SK-N-SH treated with all-trans-retinoic acid at 6 μM for 48 hours (cell line): ENCODE measurements around the gene OXCT1.

Experiments
- PATZ1 ChIP-seq: fragments of 250-450 bp; sonication (Bioruptor Pico); IDR thresholded peaks from 2 replicates; pipeline ENCODE4 v1.8.0; 2020; ENCODE audit warnings: mild to moderate bottlenecking, moderate library complexity, borderline replicate concordance
- SNAI2 ChIP-seq: fragments of 250-450 bp; sonication (Bioruptor Pico); IDR thresholded peaks from 2 replicates; pipeline ENCODE4 v1.5.0; 2020; ENCODE audit warnings: mild to moderate bottlenecking, moderate library complexity
- TOX ChIP-seq: fragments of 250-450 bp; sonication (Bioruptor Pico); IDR thresholded peaks from 2 replicates; pipeline ENCODE4 v1.8.0; 2021; ENCODE audit warnings: mild to moderate bottlenecking, moderate library complexity, borderline replicate concordance

DNA sequence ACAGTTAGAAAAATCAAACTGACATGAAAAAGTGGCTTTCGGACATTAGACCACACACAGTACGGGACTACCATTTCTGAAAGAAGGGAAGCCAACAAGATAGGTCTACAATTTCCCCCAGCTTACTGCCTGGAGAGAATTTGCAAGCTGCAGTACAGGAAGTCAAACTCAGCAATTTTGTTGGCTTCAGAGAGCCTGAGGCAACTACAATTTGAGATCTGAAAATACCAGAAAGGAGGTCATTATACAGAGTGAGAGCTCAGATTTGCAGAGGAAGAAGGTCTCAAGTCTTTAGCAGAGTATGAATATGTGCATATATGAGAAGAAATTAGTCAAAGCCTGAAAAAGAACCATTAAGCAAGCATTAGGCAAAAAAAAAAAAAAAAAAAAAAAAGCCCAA, 83.0 kb downstream of the OXCT1 start:
- no peak for TF ChIP-seq SNAI2
- TF ChIP-seq TOX (CRISPR knock-in tag) = no peak
- no peak for TF ChIP-seq PATZ1 (CRISPR knock-in tag)
